Superior temporal gyrus (tissue), 1 donor: ENCODE results near the gene PTN.

Experiments
- DNase-seq: peaks from one replicate; pipeline ENCODE4 v3.0.0-alpha.2; 2016; ENCODE audit errors: extremely low spot score

The PTN gene

GRCh38 chr7:137343281-137343841 is at the start of gene PTN:
Gene PTN, minus strand, starts transcription at chr7:137343733. Its CDS starts 88,760 bp downstream, at chr7:137254973.
- peak; percentile 69 for DNase-seq

GRCh38 chr7:137390076-137390475 is 46.5 kb upstream of the PTN start:
- DNase-seq = no peak

GRCh38 chr7:137388916-137389315 is 45.4 kb upstream of the PTN start:
- no peak for DNase-seq

- no peak for DNase-seq
Measured at GRCh38 chr7:137386966-137387365, 43.4 kb upstream of the PTN start.

- DNase-seq = no peak
Measured at GRCh38 chr7:137381045-137381444, 37.5 kb upstream of the PTN start.

- no peak for DNase-seq
Measured at GRCh38 chr7:137373507-137373906, 30.0 kb upstream of the PTN start.

GRCh38 chr7:137371616-137372015 is 28.1 kb upstream of the PTN start:
- DNase-seq = no peak

- DNase-seq = no peak
Measured at GRCh38 chr7:137366995-137367394, 23.5 kb upstream of the PTN start.

- no peak for DNase-seq
Measured at GRCh38 chr7:137363683-137364082, 20.1 kb upstream of the PTN start.

- DNase-seq = no peak
Measured at GRCh38 chr7:137360087-137360679, 16.6 kb upstream of the PTN start.

GRCh38 chr7:137354961-137355360 is 11.4 kb upstream of the PTN start:
- peak; percentile 10 for DNase-seq

GRCh38 chr7:137354396-137354795 is 10.9 kb upstream of the PTN start:
- DNase-seq = peak; percentile 16

- no peak for DNase-seq
Measured at GRCh38 chr7:137351941-137352340, 8.4 kb upstream of the PTN start.

GRCh38 chr7:137345799-137346449 is 2.4 kb upstream of the PTN start:
- DNase-seq = no peak

GRCh38 chr7:137342828-137343261 is 688 bp downstream of the PTN start:
- DNase-seq = peak; percentile 25

- DNase-seq = peak; percentile 53
Measured at GRCh38 chr7:137342265-137342664, 1.3 kb downstream of the PTN start.

- DNase-seq = peak; percentile 44
Measured at GRCh38 chr7:137337902-137338301, 5.6 kb downstream of the PTN start.

GRCh38 chr7:137335814-137336213 is 7.7 kb downstream of the PTN start:
- DNase-seq = no peak

GRCh38 chr7:137331378-137331777 is 12.2 kb downstream of the PTN start:
- DNase-seq = no peak

- DNase-seq = no peak
Measured at GRCh38 chr7:137329411-137329810, 14.1 kb downstream of the PTN start.

- DNase-seq = peak; percentile 71
Measured at GRCh38 chr7:137328373-137329120, 15.0 kb downstream of the PTN start.

- DNase-seq = no peak
Measured at GRCh38 chr7:137325927-137326326, 17.6 kb downstream of the PTN start.
